ENCODE measurements around the gene KIRREL2. TPM values are rescaled to one million over a fixed set of nuclear protein-coding genes. Genes with fewer than 3 reads are reported as not detected.
"Not testable (repeated sequence)": the region's sequence is repeated elsewhere in the genome, so short reads cannot be mapped to it uniquely, and the experiment has no call there.

KIRREL2 gene
- polyA plus RNA-seq, 3 donors: 8.8 to 10.4 (median 9.3) TPM

- no peak for DNase-seq (ENCODE audit: low read depth in 3 of 3, low spot score in 2 of 3)
These were observed 12.2 kb downstream of the KIRREL2 start for GRCh38 chr19:35868823-35869326.

GRCh38 chr19:35869327-35870123 is 12.8 kb downstream of the KIRREL2 start:
- DNase-seq (ENCODE audit: low read depth in 3 of 3, low spot score in 2 of 3): no peak

- DNase-seq (ENCODE audit: low read depth in 3 of 3, low spot score in 2 of 3): not testable (repeated sequence)
These were observed 13.5 kb downstream of the KIRREL2 start for GRCh38 chr19:35870124-35870736.

GRCh38 chr19:35870798-35871197 is 14.1 kb downstream of the KIRREL2 start:
- DNase-seq (ENCODE audit: low read depth in 3 of 3, low spot score in 2 of 3): no peak

GRCh38 chr19:35871611-35872010 is 14.9 kb downstream of the KIRREL2 start:
- no peak for DNase-seq (ENCODE audit: low read depth in 3 of 3, low spot score in 2 of 3)

GRCh38 chr19:35872180-35872579 is 15.5 kb downstream of the KIRREL2 start:
- no peak for DNase-seq (ENCODE audit: low read depth in 3 of 3, low spot score in 2 of 3)

- no peak for DNase-seq (ENCODE audit: low read depth in 3 of 3, low spot score in 2 of 3)
These were observed 17.8 kb downstream of the KIRREL2 start for GRCh38 chr19:35874392-35874930.

- no peak for DNase-seq (ENCODE audit: low read depth in 3 of 3, low spot score in 2 of 3)
These were observed 22.4 kb downstream of the KIRREL2 start for GRCh38 chr19:35879068-35879467.

- DNase-seq (ENCODE audit: low read depth in 3 of 3, low spot score in 2 of 3): no peak
These were observed 23.1 kb downstream of the KIRREL2 start for GRCh38 chr19:35879770-35880317.

GRCh38 chr19:35882114-35882832 is 25.6 kb downstream of the KIRREL2 start:
- no peak for DNase-seq (ENCODE audit: low read depth in 3 of 3, low spot score in 2 of 3)

- DNase-seq (ENCODE audit: low read depth in 3 of 3, low spot score in 2 of 3): no peak
These were observed 27.2 kb downstream of the KIRREL2 start for GRCh38 chr19:35883882-35884281.

GRCh38 chr19:35885225-35885738 is 28.6 kb downstream of the KIRREL2 start:
- DNase-seq (ENCODE audit: low read depth in 3 of 3, low spot score in 2 of 3): no peak

- DNase-seq (ENCODE audit: low read depth in 3 of 3, low spot score in 2 of 3): no peak
These were observed 29.2 kb downstream of the KIRREL2 start for GRCh38 chr19:35885904-35886303.

GRCh38 chr19:35887197-35887596 is 30.5 kb downstream of the KIRREL2 start:
- DNase-seq (ENCODE audit: low read depth in 3 of 3, low spot score in 2 of 3): no peak

GRCh38 chr19:35888398-35888797 is 31.7 kb downstream of the KIRREL2 start:
- no peak for DNase-seq (ENCODE audit: low read depth in 3 of 3, low spot score in 2 of 3)

- DNase-seq (ENCODE audit: low read depth in 3 of 3, low spot score in 2 of 3): no peak
These were observed 32.8 kb downstream of the KIRREL2 start for GRCh38 chr19:35889370-35890112.

- no peak for DNase-seq (ENCODE audit: low read depth in 3 of 3, low spot score in 2 of 3)
These were observed 33.5 kb downstream of the KIRREL2 start for GRCh38 chr19:35890113-35890650.

GRCh38 chr19:35891819-35892218 is 35.1 kb downstream of the KIRREL2 start:
- DNase-seq (ENCODE audit: low read depth in 3 of 3, low spot score in 2 of 3): not testable (repeated sequence)

GRCh38 chr19:35894342-35894741 is 37.6 kb downstream of the KIRREL2 start:
- DNase-seq (ENCODE audit: low read depth in 3 of 3, low spot score in 2 of 3): no peak
